ENCODE measurements around the gene NREP.

NREP gene

DNA sequence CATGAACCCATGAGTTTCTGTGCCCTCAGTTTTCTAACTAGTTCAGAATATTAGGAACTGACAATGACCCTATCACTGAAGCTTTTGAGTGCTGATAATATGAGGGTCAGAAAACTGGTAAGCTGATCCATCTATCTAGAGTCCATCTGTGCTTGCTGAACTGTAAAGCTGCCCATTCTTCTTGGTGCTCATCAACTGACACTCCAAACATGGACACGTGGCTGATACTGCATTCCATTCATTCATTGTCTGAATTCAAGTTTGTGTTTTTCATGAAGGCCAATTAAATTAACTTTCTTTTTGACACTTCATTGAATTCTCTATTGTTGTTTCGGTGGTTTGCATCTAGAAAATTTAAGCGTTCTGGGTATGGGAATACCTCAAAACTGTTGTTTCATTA, 17.6 kb downstream of the NREP start:
- Histone ChIP-seq H3K27ac (replicated peaks) (no peak overlapping the region), H3K4me3 (replicated peaks; ENCODE audit: insufficient read depth, low read length) (no peak overlapping the region), H3K27me3 (ENCODE audit: insufficient read depth, poor library complexity, severe bottlenecking) (no peaks in the 10 kb centered on the region)
- TF ChIP-seq GABPA (IDR thresholded peaks at IDR 0.05; ENCODE audit: low read depth) (no peak), CTCF (IDR thresholded peaks at IDR 0.05; ENCODE audit: insufficient read depth, low read length) (no peak), POLR2AphosphoS5 (IDR thresholded peaks at IDR 0.05; ENCODE audit: low read depth) (no peak), SPI1 (IDR thresholded peaks at IDR 0.05; ENCODE audit: borderline replicate concordance, low read depth) (no peak)
- TF ChIP-seq, protein P1, sequence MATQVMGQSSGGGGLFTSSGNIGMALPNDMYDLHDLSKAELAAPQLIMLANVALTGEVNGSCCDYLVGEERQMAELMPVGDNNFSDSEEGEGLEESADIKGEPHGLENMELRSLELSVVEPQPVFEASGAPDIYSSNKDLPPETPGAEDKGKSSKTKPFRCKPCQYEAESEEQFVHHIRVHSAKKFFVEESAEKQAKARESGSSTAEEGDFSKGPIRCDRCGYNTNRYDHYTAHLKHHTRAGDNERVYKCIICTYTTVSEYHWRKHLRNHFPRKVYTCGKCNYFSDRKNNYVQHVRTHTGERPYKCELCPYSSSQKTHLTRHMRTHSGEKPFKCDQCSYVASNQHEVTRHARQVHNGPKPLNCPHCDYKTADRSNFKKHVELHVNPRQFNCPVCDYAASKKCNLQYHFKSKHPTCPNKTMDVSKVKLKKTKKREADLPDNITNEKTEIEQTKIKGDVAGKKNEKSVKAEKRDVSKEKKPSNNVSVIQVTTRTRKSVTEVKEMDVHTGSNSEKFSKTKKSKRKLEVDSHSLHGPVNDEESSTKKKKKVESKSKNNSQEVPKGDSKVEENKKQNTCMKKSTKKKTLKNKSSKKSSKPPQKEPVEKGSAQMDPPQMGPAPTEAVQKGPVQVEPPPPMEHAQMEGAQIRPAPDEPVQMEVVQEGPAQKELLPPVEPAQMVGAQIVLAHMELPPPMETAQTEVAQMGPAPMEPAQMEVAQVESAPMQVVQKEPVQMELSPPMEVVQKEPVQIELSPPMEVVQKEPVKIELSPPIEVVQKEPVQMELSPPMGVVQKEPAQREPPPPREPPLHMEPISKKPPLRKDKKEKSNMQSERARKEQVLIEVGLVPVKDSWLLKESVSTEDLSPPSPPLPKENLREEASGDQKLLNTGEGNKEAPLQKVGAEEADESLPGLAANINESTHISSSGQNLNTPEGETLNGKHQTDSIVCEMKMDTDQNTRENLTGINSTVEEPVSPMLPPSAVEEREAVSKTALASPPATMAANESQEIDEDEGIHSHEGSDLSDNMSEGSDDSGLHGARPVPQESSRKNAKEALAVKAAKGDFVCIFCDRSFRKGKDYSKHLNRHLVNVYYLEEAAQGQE (IDR thresholded peaks at IDR 0.05; ENCODE audit: insufficient replicate concordance, low read depth), result no peak
- no peak for DNase-seq (ENCODE audit: low read depth in 1 of 2, low spot score in 1 of 2)

DNA sequence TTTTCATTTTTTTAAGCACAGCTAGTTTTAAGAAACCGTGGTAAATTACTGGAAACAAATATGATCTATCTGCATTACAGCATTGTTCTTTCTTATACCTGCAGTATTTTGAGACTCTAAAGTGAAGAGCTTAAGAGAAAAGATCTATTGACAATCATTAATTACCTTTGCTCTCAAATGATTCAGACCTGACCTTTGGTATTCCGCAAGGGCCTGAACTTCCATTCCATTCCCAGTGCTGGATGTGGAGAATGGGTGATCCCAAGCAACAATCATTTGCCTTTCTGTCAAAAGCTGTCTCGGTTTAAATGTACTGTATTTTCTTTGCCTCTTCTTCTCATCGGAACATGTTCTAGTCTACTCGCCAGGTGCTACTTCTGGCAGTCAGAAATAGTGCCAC, 18.9 kb downstream of the NREP start:
- TF ChIP-seq SPI1 (IDR thresholded peaks at IDR 0.05; ENCODE audit: borderline replicate concordance, low read depth) (no peak), POLR2AphosphoS5 (IDR thresholded peaks at IDR 0.05; ENCODE audit: low read depth) (no peak), GABPA (IDR thresholded peaks at IDR 0.05; ENCODE audit: low read depth) (no peak), CTCF (IDR thresholded peaks at IDR 0.05; ENCODE audit: insufficient read depth, low read length) (no peak)
- TF ChIP-seq, protein P1 (IDR thresholded peaks at IDR 0.05; ENCODE audit: insufficient replicate concordance, low read depth), result no peak
- H3K27ac ChIP-seq (replicated peaks), result no peak overlapping the region
- no peak for DNase-seq (ENCODE audit: low read depth in 1 of 2, low spot score in 1 of 2)

GRCh38 chr5:111737716-111738115, 19.3 kb downstream of the NREP start:
- DNase-seq (ENCODE audit: low read depth in 1 of 2, low spot score in 1 of 2), result no peak
- Histone ChIP-seq H3K27ac (replicated peaks) (no peak overlapping the region), H3K27me3 (ENCODE audit: insufficient read depth, poor library complexity, severe bottlenecking) (no peaks in the 10 kb centered on the region), H3K4me3 (replicated peaks; ENCODE audit: insufficient read depth, low read length) (no peak overlapping the region)
- TF ChIP-seq, protein P1 (IDR thresholded peaks at IDR 0.05; ENCODE audit: insufficient replicate concordance, low read depth), result no peak
- no peak for TF ChIP-seq SPI1 (IDR thresholded peaks at IDR 0.05; ENCODE audit: borderline replicate concordance, low read depth)
- TF ChIP-seq CTCF (IDR thresholded peaks at IDR 0.05; ENCODE audit: insufficient read depth, low read length), result no peak
- TF ChIP-seq POLR2AphosphoS5 (IDR thresholded peaks at IDR 0.05; ENCODE audit: low read depth), result no peak
- TF ChIP-seq GABPA (IDR thresholded peaks at IDR 0.05; ENCODE audit: low read depth), result no peak

More for the DNA sequence above, 18.9 kb downstream of the NREP start:
- H3K27me3 ChIP-seq (ENCODE audit: insufficient read depth, poor library complexity, severe bottlenecking), result no peaks in the 10 kb centered on the region
- no peak overlapping the region for H3K4me3 ChIP-seq (replicated peaks; ENCODE audit: insufficient read depth, low read length)

All from HL-60 (cell line).